Eye (tissue), 1 donor: ENCODE data around the gene GCC1.

Experiments used
- DNase-seq: peaks from one replicate; pipeline ENCODE4 v3.0.0-alpha.2; 2015

Gene GCC1

GRCh38 chr7:127535546-127536393, 49.6 kb downstream of the GCC1 start:
- DNase-seq = no peak

- DNase-seq = no peak
Measured at GRCh38 chr7:127534636-127535035, 50.8 kb downstream of the GCC1 start.

GRCh38 chr7:127532736-127533135, 52.7 kb downstream of the GCC1 start:
- DNase-seq = no peak

- DNase-seq = no peak
Measured at GRCh38 chr7:127532151-127532550, 53.2 kb downstream of the GCC1 start.
